Ascending aorta (tissue), 2 donors: Measurements from ENCODE around the gene MRPL48. TPM values are rescaled to one million over a fixed set of nuclear protein-coding genes. Genes with fewer than 3 reads are reported as not detected.

Source experiments
- DNase-seq, 2 donors: peaks; one replicate each; pipeline ENCODE4 v3.0.0-alpha.2; 2019; ENCODE audit warnings: low spot score in 2 of 2
- H3K27ac ChIP-seq, 2 donors: fragments of 200-600 bp; sonication (generic); one replicate each; pipeline ENCODE4 v1.5.1; 2016 to 2017; ENCODE audit warnings: mild to moderate bottlenecking in 1 of 2
- H3K27me3 ChIP-seq: fragments of 200-600 bp; sonication (generic); one replicate; pipeline ENCODE4 v1.5.1; 2017
- H3K36me3 ChIP-seq, 2 donors: fragments of 200-600 bp; sonication (generic); one replicate each; pipeline ENCODE4 v1.5.1; 2016
- H3K4me1 ChIP-seq, 2 donors: fragments of 200-600 bp; sonication (generic); one replicate each; pipeline ENCODE4 v1.5.1; 2016 to 2017; ENCODE audit warnings: mild to moderate bottlenecking in 1 of 2
- H3K4me3 ChIP-seq, 2 donors: fragments of 200-600 bp; sonication (generic); one replicate each; pipeline ENCODE4 v1.5.1; 2016 to 2017; ENCODE audit warnings: mild to moderate bottlenecking in 1 of 2
- H3K9me3 ChIP-seq, 2 donors: fragments of 200-600 bp; sonication (generic); one replicate each; pipeline ENCODE4 v1.5.1; 2016
- intact Hi-C: fragments of 100-400 bp; cut with DNase I; formaldehyde crosslinking; loops from one replicate; pipeline ENCODE4 v1.15.1; 2023
- total RNA-seq: library from RNA; depleted of rRNA; stranded (reverse); fragments of >200 nt; gene quantifications from one replicate; pipeline ENCODE4 v1.1.0, GENCODE V29; 2016
- TF ChIP-seq, protein P1 (sequence below), 3 experiments: fragments of 200-600 bp in 2 of 3; fragments of 450-650 bp in 1 of 3; sonication (generic) in 2 of 3; IDR thresholded peaks; one replicate each; pipeline ENCODE4 v1.5.1; 2016 to 2019; ENCODE audit warnings: antibody characterized with exemption in 3 of 3, mild to moderate bottlenecking in 1 of 3, moderate library complexity in 1 of 3

MRPL48 gene
- total RNA-seq = not detected

DNA sequence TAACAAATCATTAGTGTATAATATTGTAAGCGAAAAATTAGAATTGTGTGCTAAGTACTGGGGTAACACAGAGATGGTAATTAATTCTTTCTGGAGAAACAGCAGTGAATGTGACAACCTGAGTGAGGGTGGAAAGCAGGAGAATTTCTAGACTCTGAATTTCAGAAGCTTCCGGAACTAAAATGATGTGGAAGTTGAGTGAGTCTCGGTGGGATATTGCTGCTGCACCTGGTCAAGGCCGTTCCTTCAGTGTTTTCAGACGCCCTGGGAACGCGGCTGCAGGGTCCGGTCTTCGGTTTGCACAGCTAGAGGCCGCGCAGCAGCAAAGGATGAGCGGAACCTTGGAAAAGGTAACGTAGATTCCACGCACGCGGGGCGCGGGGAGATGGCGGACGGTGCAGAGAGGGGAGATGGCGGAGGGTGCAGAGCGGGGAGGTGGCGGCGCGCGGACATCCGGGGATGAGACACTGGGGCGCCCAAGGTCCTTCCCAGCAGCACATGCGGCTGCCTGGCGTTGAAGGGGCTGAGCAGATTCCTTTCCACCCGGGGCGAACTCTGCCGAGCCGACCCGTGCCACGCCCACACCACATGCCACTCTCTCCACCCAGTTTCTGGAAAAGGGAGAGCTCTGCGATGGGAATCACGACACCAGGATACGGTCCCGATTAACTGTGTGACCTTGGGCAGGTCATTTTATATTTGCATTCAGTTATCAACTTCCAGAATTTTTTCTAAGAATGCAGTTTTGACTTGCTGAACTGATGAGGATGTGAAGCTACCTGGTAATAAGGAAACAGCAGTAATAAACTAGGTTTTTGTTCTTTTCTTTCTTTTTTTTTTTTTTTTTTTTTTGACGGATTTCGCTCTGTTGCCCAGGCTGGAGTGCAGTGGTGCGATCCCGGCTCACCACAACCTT, at the start of gene MRPL48:
TSS of gene MRPL48 (plus strand) at position 232 of the 916 bp plus-strand sequence. CDS start at position 330, 98 bp downstream.
- Histone ChIP-seq H3K36me3 (no peaks in the 10 kb centered on the region), H3K27me3 (no peaks in the 10 kb centered on the region), H3K4me3 (peak within 1 kb of the TSS; percentile 67 to 83), H3K27ac (peak within 1 kb of the TSS; percentile 71 to 83), H3K9me3 (no peaks in the 10 kb centered on the region), H3K4me1 (peaks cover 0 to 12% of the 10 kb centered on the region in 2 donors)
- TF ChIP-seq, protein P1, sequence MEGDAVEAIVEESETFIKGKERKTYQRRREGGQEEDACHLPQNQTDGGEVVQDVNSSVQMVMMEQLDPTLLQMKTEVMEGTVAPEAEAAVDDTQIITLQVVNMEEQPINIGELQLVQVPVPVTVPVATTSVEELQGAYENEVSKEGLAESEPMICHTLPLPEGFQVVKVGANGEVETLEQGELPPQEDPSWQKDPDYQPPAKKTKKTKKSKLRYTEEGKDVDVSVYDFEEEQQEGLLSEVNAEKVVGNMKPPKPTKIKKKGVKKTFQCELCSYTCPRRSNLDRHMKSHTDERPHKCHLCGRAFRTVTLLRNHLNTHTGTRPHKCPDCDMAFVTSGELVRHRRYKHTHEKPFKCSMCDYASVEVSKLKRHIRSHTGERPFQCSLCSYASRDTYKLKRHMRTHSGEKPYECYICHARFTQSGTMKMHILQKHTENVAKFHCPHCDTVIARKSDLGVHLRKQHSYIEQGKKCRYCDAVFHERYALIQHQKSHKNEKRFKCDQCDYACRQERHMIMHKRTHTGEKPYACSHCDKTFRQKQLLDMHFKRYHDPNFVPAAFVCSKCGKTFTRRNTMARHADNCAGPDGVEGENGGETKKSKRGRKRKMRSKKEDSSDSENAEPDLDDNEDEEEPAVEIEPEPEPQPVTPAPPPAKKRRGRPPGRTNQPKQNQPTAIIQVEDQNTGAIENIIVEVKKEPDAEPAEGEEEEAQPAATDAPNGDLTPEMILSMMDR (IDR thresholded peaks at IDR 0.05) = no peak
- DNase-seq = peak; percentile 36 to 93
- intact Hi-C loops = loop anchor here (5.0 to 10.0 kb wide), 4 partner anchors 36 to 387 kb away; partner anchors contain the start of genes C2CD3, COA4, FAM168A and PAAF1

DNA sequence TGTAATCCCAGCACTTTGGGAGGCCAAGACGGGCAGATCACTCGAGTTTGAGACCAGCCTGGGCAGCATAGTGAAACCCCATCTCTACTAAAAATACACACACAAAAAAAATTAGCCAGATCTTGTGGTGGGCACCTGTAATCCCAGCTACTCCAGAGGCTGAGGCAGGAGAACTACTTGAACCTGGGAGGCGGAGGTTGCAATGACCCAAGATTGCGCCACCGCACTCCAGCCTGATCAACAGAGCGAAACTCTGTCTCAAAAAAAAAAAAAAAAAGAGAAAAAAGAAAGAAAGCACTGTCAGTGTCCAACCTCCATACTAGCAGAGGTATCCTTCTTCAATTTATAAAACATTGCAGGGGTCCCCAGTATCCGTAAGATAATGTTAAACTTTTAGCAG, 44.6 kb upstream of the MRPL48 start:
- H3K9me3 ChIP-seq = no peaks in the 10 kb centered on the region

DNA sequence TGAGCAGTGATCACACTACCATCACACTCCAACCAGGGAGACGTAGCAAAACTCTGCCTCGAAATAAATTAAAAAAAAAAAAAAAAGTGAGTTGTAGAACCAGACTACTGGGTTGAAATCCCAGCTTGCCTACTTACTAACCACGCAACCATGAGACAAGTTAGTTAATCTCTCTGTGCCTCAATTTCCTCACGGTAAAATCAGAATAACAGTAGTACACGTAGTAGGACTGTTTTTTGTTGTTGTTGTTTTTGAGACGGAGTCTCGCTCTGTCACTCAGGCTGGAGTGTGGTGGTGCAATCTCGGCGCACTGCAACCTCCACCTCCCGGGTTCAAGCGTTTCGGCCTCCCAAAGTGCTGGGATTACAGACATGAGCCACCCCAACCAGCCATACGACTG, 41.0 kb upstream of the MRPL48 start:
- no peaks in the 10 kb centered on the region for H3K27me3 ChIP-seq
- no peak overlapping the region for H3K27ac ChIP-seq
- intact Hi-C loops = no loop called here
- DNase-seq = no peak
- H3K4me3 ChIP-seq = no peak overlapping the region
- no peaks in the 10 kb centered on the region for H3K9me3 ChIP-seq
- H3K36me3 ChIP-seq = no peaks in the 10 kb centered on the region
- H3K4me1 ChIP-seq = peaks cover 0 to 6% of the 10 kb centered on the region in 2 donors
- TF ChIP-seq, protein P1 (IDR thresholded peaks at IDR 0.05) = no peak

More for the DNA sequence above, 44.6 kb upstream of the MRPL48 start:
- no peaks in the 10 kb centered on the region for H3K36me3 ChIP-seq
- no peak overlapping the region for H3K4me3 ChIP-seq
- peaks cover 0 to 6% of the 10 kb centered on the region in 2 donors for H3K4me1 ChIP-seq
- intact Hi-C loops = no loop called here
- no peak overlapping the region for H3K27ac ChIP-seq
- DNase-seq = no peak
- TF ChIP-seq, protein P1 (IDR thresholded peaks at IDR 0.05) = no peak
- H3K27me3 ChIP-seq = no peaks in the 10 kb centered on the region

DNA sequence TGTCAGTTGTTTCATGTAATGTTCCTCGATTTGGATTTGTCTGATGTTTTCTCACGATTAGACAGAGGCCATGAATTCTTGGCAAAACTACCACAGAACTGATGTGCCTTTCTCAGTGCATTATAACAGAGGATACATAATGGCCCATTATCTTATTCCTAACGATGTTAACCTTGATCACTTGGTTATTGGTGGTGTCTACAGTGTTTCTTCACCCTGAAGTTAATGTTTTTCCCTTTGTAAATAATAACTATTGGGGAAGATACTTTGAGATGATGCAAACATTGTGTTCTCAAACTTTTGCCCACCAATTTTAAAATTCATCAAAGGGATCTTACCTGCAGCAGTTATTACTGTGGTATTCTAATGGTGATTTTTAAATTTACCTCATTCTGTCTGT, 39.9 kb upstream of the MRPL48 start:
- TF ChIP-seq, protein P1 (IDR thresholded peaks at IDR 0.05) = no peak
- no peak overlapping the region for H3K4me3 ChIP-seq
- H3K27ac ChIP-seq = no peak overlapping the region
- H3K27me3 ChIP-seq = no peaks in the 10 kb centered on the region
- peaks cover 0 to 9% of the 10 kb centered on the region in 2 donors for H3K4me1 ChIP-seq
- H3K9me3 ChIP-seq = no peaks in the 10 kb centered on the region
- no peaks in the 10 kb centered on the region for H3K36me3 ChIP-seq
- no peak for DNase-seq
- intact Hi-C loops = no loop called here

DNA sequence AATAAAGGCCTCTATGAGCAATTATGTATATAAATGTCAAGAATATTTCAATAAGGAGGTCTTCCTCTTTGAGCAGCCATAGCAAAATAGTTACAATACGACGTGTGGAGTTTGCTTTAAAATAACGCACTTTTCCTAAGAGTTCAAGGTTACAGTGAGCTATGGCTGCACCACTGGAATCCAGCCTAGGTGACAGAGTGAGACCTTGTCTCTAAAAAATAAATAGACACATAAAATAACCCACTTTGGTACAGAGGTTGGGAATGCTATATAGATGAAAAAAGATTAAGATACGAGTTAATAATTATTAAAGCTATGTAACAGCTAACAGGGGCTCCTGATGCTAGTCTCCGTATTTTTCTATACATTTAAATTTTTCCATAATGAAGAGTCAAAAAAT, 39.4 kb upstream of the MRPL48 start:
- Histone ChIP-seq H3K4me1 (peaks cover 0 to 12% of the 10 kb centered on the region in 2 donors), H3K4me3 (no peak overlapping the region), H3K9me3 (no peaks in the 10 kb centered on the region), H3K27ac (no peak overlapping the region), H3K27me3 (no peaks in the 10 kb centered on the region), H3K36me3 (no peaks in the 10 kb centered on the region)
- intact Hi-C loops = no loop called here
- DNase-seq = no peak
- TF ChIP-seq, protein P1 (IDR thresholded peaks at IDR 0.05) = no peak
